Dedifferentiated amniotic fluid mesenchymal stem cell (primary cell): Measurements from ENCODE around the gene ANKRD17.
"Not testable (repeated sequence)": the region's sequence is repeated elsewhere in the genome, so short reads cannot be mapped to it uniquely, and the experiment has no call there.

Source experiments
- DNase-seq: peaks from one replicate; pipeline ENCODE4 v3.0.0-alpha.2; 2016; ENCODE audit errors: extremely low spot score

Gene ANKRD17

GRCh38 chr4:73258686-73259570 lies at the start of gene ANKRD17:
ANKRD17 (minus strand) TSS chr4:73258798; CDS start chr4:73258668, 130 bp downstream.
- peak; percentile 90 for DNase-seq

- peak; percentile 41 for DNase-seq
Measured at GRCh38 chr4:73308286-73308685, 49.7 kb upstream of the ANKRD17 start.

GRCh38 chr4:73303711-73304110 lies 45.1 kb upstream of the ANKRD17 start:
- no peak for DNase-seq

GRCh38 chr4:73299548-73300280 lies 41.1 kb upstream of the ANKRD17 start:
- no peak for DNase-seq

GRCh38 chr4:73292661-73293060 lies 34.1 kb upstream of the ANKRD17 start:
- not testable (repeated sequence) for DNase-seq

GRCh38 chr4:73281982-73282381 lies 23.4 kb upstream of the ANKRD17 start:
- DNase-seq, result no peak

- no peak for DNase-seq
Measured at GRCh38 chr4:73281396-73281795, 22.8 kb upstream of the ANKRD17 start.

- no peak for DNase-seq
Measured at GRCh38 chr4:73277201-73277600, 18.6 kb upstream of the ANKRD17 start.

- DNase-seq, result no peak
Measured at GRCh38 chr4:73275318-73275654, 16.7 kb upstream of the ANKRD17 start.

- DNase-seq, result no peak
Measured at GRCh38 chr4:73272816-73273215, 14.2 kb upstream of the ANKRD17 start.

GRCh38 chr4:73267050-73267449 lies 8.5 kb upstream of the ANKRD17 start:
- no peak for DNase-seq

- DNase-seq, result peak; percentile 46
Measured at GRCh38 chr4:73259571-73260090, 1.0 kb upstream of the ANKRD17 start.

GRCh38 chr4:73258436-73258685 lies 237 bp downstream of the ANKRD17 start:
- no peak for DNase-seq

- peak; percentile 33 for DNase-seq
Measured at GRCh38 chr4:73257651-73258435, 755 bp downstream of the ANKRD17 start.

GRCh38 chr4:73257234-73257633 lies 1.4 kb downstream of the ANKRD17 start:
- DNase-seq, result peak; percentile 93

- DNase-seq, result not testable (repeated sequence)
Measured at GRCh38 chr4:73255847-73256246, 2.8 kb downstream of the ANKRD17 start.

- no peak for DNase-seq
Measured at GRCh38 chr4:73252001-73252400, 6.6 kb downstream of the ANKRD17 start.

- no peak for DNase-seq
Measured at GRCh38 chr4:73251384-73251783, 7.2 kb downstream of the ANKRD17 start.

GRCh38 chr4:73250642-73251041 lies 8.0 kb downstream of the ANKRD17 start:
- DNase-seq, result no peak

- no peak for DNase-seq
Measured at GRCh38 chr4:73248821-73249220, 9.8 kb downstream of the ANKRD17 start.

GRCh38 chr4:73248416-73248815 lies 10.2 kb downstream of the ANKRD17 start:
- no peak for DNase-seq

- DNase-seq, result no peak
Measured at GRCh38 chr4:73247100-73247499, 11.5 kb downstream of the ANKRD17 start.
